GM23338 (cell line): ENCODE data around the gene DOLPP1. TPM values are rescaled to one million over a fixed set of nuclear protein-coding genes. Genes with fewer than 3 reads are reported as not detected.

Experiments used
- ATAC-seq: fragments of 200-7000 bp; cut with Tn5 transposase; 3 replicates; pipeline ENCODE4 v1.9.1; 2020
- DNase-seq: peaks from one replicate; pipeline ENCODE4 v3.0.0-alpha.2; 2015; ENCODE audit warnings: low spot score
- H2AFZ ChIP-seq: fragments of 200-600 bp; sonication (generic); 2 replicates; pipeline ENCODE4 v1.8.0; 2016; ENCODE audit warnings: antibody characterized with exemption, mild to moderate bottlenecking, moderate library complexity
- H3F3A ChIP-seq: fragments of 200-600 bp; sonication (generic); replicated peaks from 2 replicates; pipeline ENCODE4 v1.8.0; 2017; ENCODE audit warnings: antibody characterized with exemption, mixed run types, low read depth
- H3K27ac ChIP-seq: fragments of 200-600 bp; sonication (generic); 2 replicates; pipeline ENCODE4 v1.6.1; 2016; ENCODE audit warnings: low read depth
- H3K27me3 ChIP-seq: fragments of 200-600 bp; sonication (generic); 2 replicates; pipeline ENCODE4 v1.8.0; 2016; ENCODE audit warnings: mild to moderate bottlenecking, mixed run types, moderate library complexity; ENCODE audit not compliant: insufficient read depth
- H3K36me3 ChIP-seq: fragments of 200-600 bp; sonication (generic); 2 replicates; pipeline ENCODE4 v1.8.0; 2016; ENCODE audit warnings: mild to moderate bottlenecking; ENCODE audit not compliant: insufficient read depth
- H3K4me1 ChIP-seq: fragments of 200-600 bp; sonication (generic); 2 replicates; pipeline ENCODE4 v1.8.0; 2016; ENCODE audit warnings: mild to moderate bottlenecking, moderate library complexity; ENCODE audit not compliant: insufficient read depth
- H3K4me2 ChIP-seq: fragments of 200-600 bp; sonication (generic); 2 replicates; pipeline ENCODE4 v1.7.1; 2017; ENCODE audit warnings: mixed run types
- H3K4me3 ChIP-seq: fragments of 200-600 bp; sonication (generic); 2 replicates; pipeline ENCODE4 v1.6.1; 2016; ENCODE audit warnings: mixed run types
- H3K79me2 ChIP-seq: fragments of 200-600 bp; sonication (generic); replicated peaks from 2 replicates; pipeline ENCODE4 v1.8.0; 2017; ENCODE audit warnings: mild to moderate bottlenecking; ENCODE audit not compliant: insufficient read depth
- H3K9me2 ChIP-seq: fragments of 200-600 bp; sonication (generic); 2 replicates; pipeline ENCODE4 v1.8.0; 2017; ENCODE audit not compliant: insufficient read depth
- H4K20me1 ChIP-seq: fragments of 200-600 bp; sonication (generic); replicated peaks from 2 replicates; pipeline ENCODE4 v1.8.0; 2017; ENCODE audit warnings: mild to moderate bottlenecking; ENCODE audit not compliant: insufficient read depth
- H3K27ac Mint-ChIP-seq: 2 replicates; pipeline ENCODE4 v1.8.0; 2020; ENCODE audit warnings: inconsistent platforms, mild to moderate bottlenecking, moderate library complexity, mixed read lengths
- H3K27me3 Mint-ChIP-seq: 3 replicates; pipeline ENCODE4 v1.8.0; 2022; ENCODE audit warnings: low read depth, mild to moderate bottlenecking, moderate library complexity, mixed read lengths, inconsistent platforms; ENCODE audit not compliant: insufficient read depth, poor library complexity
- H3K36me3 Mint-ChIP-seq: 3 replicates; pipeline ENCODE4 v1.8.0; 2021; ENCODE audit warnings: low read depth, mild to moderate bottlenecking, inconsistent platforms, moderate library complexity, mixed read lengths
- H3K4me1 Mint-ChIP-seq: 3 replicates; pipeline ENCODE4 v1.8.0; 2020; ENCODE audit warnings: mild to moderate bottlenecking, inconsistent platforms, mixed read lengths
- H3K4me3 Mint-ChIP-seq: 3 replicates; pipeline ENCODE4 v1.8.0; 2021; ENCODE audit warnings: moderate library complexity, mild to moderate bottlenecking, inconsistent platforms, mixed read lengths
- H3K9me3 Mint-ChIP-seq: 3 replicates; pipeline ENCODE4 v1.8.0; 2020; ENCODE audit warnings: moderate library complexity, mild to moderate bottlenecking, inconsistent platforms, mixed read lengths
- CREB1 ChIP-seq: fragments of 250-450 bp; sonication (Bioruptor Pico); IDR thresholded peaks from 2 replicates; pipeline ENCODE4 v1.5.0; 2020; ENCODE audit warnings: low read depth, mild to moderate bottlenecking, moderate library complexity
- EZH2 ChIP-seq: fragments of 200-600 bp; sonication (generic); IDR thresholded peaks from one replicate; pipeline ENCODE4 v1.8.0; 2017; ENCODE audit warnings: antibody characterized with exemption, mild to moderate bottlenecking, low read depth; ENCODE audit not compliant: unreplicated experiment
- EZH2phosphoT487 ChIP-seq: fragments of 200-600 bp; sonication (generic); IDR thresholded peaks from one replicate; pipeline ENCODE4 v1.8.1; 2018; ENCODE audit warnings: antibody characterized with exemption; ENCODE audit not compliant: unreplicated experiment
- JUNB ChIP-seq: IDR thresholded peaks from one replicate; pipeline ENCODE4 v1.6.1; 2016; ENCODE audit warnings: antibody characterized with exemption; ENCODE audit not compliant: unreplicated experiment
- NANOG ChIP-seq: IDR thresholded peaks from 2 replicates; pipeline ENCODE4 v1.6.1; 2016; ENCODE audit warnings: antibody characterized with exemption, borderline replicate concordance
- POLR2AphosphoS5 ChIP-seq: IDR thresholded peaks from 2 replicates; pipeline ENCODE4 v1.6.1; 2016; ENCODE audit warnings: antibody characterized with exemption, low read depth
- STAT1 ChIP-seq: IDR thresholded peaks from one replicate; pipeline ENCODE4 v1.6.1; 2016; ENCODE audit warnings: antibody characterized with exemption; ENCODE audit not compliant: unreplicated experiment
- ZNF114 ChIP-seq: fragments of 250-450 bp; sonication (Bioruptor Pico); IDR thresholded peaks from 2 replicates; pipeline ENCODE4 v1.5.0; 2020; ENCODE audit warnings: mild to moderate bottlenecking, moderate library complexity
- ZNF331 ChIP-seq: fragments of 250-450 bp; sonication (Bioruptor Pico); IDR thresholded peaks from 2 replicates; pipeline ENCODE4 v1.5.0; 2020; ENCODE audit warnings: low read depth, mild to moderate bottlenecking, moderate library complexity
- polyA plus RNA-seq: library from polyadenylated mRNA; unstranded; fragments of >200 nt; fragmentation: Nextera tagmentation; extraction: Ambion mirVana; gene quantifications from 2 replicates; pipeline ENCODE4 v1.2.1, GENCODE V29; 2016
- total RNA-seq: library from RNA; depleted of rRNA; stranded (reverse); fragments of >200 nt; shearing (Covaris generic); gene quantifications from 2 replicates; pipeline ENCODE4 v1.2.3, GENCODE V29; 2014
- TF ChIP-seq, protein P1 (sequence below): IDR thresholded peaks from 2 replicates; pipeline ENCODE4 v1.6.1; 2016; ENCODE audit warnings: antibody characterized with exemption
- TF ChIP-seq, protein P2 (sequence below): IDR thresholded peaks from one replicate; pipeline ENCODE4 v1.6.1; 2018; ENCODE audit warnings: antibody characterized with exemption; ENCODE audit not compliant: unreplicated experiment
- TF ChIP-seq, protein P3 (sequence below), 2 experiments: fragments of 200-600 bp in 1 of 2; sonication (generic) in 1 of 2; conservative IDR thresholded peaks; 2 replicates each; pipeline versions ENCODE4 v1.5.1 to v1.6.1; 2016 to 2017; ENCODE audit warnings: antibody characterized with exemption in 2 of 2, low read depth in 2 of 2, mild to moderate bottlenecking in 2 of 2, moderate library complexity in 1 of 2
- TF ChIP-seq, protein P4 (sequence below): fragments of 250-450 bp; sonication (Bioruptor Pico); IDR thresholded peaks from 2 replicates; pipeline ENCODE4 v1.5.0; 2020; ENCODE audit warnings: mild to moderate bottlenecking, moderate library complexity

The DOLPP1 gene
- total and polyA plus RNA-seq, 2 experiments from 2014 or later = 23.3 to 31.9 TPM

DNA sequence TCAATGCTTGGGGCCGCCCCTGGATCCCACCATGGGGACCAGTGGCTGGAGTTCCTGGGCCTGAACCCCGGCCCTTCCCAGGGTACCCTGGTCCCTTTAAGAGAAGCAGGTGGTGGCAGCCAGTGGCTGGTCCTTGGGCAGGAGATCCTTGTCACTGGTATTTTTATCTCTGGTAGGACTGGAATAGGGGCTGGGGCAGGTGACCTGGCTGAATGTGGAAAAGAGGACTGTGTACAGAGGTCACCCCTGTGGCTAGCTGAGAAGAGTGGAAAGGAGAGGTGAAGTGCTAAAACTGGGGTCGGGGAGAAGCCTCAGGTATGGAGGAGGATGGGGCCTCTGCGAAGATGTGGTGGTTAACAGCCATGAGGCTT is 22.7 kb downstream of the DOLPP1 start:
- DNase-seq (no peak), ATAC-seq (no peak)
- Histone ChIP-seq H3K9me2 (no peaks in the 10 kb centered on the region), H4K20me1 (no peaks in the 10 kb centered on the region), H3F3A (no peaks in the 10 kb centered on the region), H3K36me3 (no peaks in the 10 kb centered on the region), H2AFZ (no peak overlapping the region), H3K4me2 (no peak overlapping the region), H3K79me2 (no peaks in the 10 kb centered on the region), H3K4me1 (peaks cover 4% of the 10 kb centered on the region; the same call in 1 of the 2 replicates), H3K27me3 (no peaks in the 10 kb centered on the region), H3K4me3 (no peak overlapping the region), H3K27ac (no peak overlapping the region)
- H3K36me3 Mint-ChIP-seq = no peaks in the 10 kb centered on the region; the same call in 2 of the 3 replicates
- H3K9me3 Mint-ChIP-seq = no peaks in the 10 kb centered on the region
- no peak overlapping the region for H3K4me3 Mint-ChIP-seq
- peaks cover 4% of the 10 kb centered on the region; the same call in 2 of the 3 replicates for H3K4me1 Mint-ChIP-seq
- no peak for TF ChIP-seq NANOG
- TF ChIP-seq, protein P1, sequence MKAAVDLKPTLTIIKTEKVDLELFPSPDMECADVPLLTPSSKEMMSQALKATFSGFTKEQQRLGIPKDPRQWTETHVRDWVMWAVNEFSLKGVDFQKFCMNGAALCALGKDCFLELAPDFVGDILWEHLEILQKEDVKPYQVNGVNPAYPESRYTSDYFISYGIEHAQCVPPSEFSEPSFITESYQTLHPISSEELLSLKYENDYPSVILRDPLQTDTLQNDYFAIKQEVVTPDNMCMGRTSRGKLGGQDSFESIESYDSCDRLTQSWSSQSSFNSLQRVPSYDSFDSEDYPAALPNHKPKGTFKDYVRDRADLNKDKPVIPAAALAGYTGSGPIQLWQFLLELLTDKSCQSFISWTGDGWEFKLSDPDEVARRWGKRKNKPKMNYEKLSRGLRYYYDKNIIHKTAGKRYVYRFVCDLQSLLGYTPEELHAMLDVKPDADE = no peak
- no peak for TF ChIP-seq EZH2
- no peak for TF ChIP-seq ZNF331 (CRISPR knock-in tag)
- no peak for TF ChIP-seq ZNF114 (CRISPR knock-in tag)
- no peak for TF ChIP-seq CREB1 (CRISPR knock-in tag)
- TF ChIP-seq, protein P2, sequence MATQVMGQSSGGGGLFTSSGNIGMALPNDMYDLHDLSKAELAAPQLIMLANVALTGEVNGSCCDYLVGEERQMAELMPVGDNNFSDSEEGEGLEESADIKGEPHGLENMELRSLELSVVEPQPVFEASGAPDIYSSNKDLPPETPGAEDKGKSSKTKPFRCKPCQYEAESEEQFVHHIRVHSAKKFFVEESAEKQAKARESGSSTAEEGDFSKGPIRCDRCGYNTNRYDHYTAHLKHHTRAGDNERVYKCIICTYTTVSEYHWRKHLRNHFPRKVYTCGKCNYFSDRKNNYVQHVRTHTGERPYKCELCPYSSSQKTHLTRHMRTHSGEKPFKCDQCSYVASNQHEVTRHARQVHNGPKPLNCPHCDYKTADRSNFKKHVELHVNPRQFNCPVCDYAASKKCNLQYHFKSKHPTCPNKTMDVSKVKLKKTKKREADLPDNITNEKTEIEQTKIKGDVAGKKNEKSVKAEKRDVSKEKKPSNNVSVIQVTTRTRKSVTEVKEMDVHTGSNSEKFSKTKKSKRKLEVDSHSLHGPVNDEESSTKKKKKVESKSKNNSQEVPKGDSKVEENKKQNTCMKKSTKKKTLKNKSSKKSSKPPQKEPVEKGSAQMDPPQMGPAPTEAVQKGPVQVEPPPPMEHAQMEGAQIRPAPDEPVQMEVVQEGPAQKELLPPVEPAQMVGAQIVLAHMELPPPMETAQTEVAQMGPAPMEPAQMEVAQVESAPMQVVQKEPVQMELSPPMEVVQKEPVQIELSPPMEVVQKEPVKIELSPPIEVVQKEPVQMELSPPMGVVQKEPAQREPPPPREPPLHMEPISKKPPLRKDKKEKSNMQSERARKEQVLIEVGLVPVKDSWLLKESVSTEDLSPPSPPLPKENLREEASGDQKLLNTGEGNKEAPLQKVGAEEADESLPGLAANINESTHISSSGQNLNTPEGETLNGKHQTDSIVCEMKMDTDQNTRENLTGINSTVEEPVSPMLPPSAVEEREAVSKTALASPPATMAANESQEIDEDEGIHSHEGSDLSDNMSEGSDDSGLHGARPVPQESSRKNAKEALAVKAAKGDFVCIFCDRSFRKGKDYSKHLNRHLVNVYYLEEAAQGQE = no peak
- TF ChIP-seq JUNB = no peak
- no peak for TF ChIP-seq EZH2phosphoT487
- TF ChIP-seq, protein P3, sequence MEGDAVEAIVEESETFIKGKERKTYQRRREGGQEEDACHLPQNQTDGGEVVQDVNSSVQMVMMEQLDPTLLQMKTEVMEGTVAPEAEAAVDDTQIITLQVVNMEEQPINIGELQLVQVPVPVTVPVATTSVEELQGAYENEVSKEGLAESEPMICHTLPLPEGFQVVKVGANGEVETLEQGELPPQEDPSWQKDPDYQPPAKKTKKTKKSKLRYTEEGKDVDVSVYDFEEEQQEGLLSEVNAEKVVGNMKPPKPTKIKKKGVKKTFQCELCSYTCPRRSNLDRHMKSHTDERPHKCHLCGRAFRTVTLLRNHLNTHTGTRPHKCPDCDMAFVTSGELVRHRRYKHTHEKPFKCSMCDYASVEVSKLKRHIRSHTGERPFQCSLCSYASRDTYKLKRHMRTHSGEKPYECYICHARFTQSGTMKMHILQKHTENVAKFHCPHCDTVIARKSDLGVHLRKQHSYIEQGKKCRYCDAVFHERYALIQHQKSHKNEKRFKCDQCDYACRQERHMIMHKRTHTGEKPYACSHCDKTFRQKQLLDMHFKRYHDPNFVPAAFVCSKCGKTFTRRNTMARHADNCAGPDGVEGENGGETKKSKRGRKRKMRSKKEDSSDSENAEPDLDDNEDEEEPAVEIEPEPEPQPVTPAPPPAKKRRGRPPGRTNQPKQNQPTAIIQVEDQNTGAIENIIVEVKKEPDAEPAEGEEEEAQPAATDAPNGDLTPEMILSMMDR (conservative IDR thresholded peaks at IDR 0.05; ENCODE audit: low read depth in 2 of 2) = no peak
- no peak for TF ChIP-seq POLR2AphosphoS5
- no peak for TF ChIP-seq STAT1
- TF ChIP-seq, protein P4, sequence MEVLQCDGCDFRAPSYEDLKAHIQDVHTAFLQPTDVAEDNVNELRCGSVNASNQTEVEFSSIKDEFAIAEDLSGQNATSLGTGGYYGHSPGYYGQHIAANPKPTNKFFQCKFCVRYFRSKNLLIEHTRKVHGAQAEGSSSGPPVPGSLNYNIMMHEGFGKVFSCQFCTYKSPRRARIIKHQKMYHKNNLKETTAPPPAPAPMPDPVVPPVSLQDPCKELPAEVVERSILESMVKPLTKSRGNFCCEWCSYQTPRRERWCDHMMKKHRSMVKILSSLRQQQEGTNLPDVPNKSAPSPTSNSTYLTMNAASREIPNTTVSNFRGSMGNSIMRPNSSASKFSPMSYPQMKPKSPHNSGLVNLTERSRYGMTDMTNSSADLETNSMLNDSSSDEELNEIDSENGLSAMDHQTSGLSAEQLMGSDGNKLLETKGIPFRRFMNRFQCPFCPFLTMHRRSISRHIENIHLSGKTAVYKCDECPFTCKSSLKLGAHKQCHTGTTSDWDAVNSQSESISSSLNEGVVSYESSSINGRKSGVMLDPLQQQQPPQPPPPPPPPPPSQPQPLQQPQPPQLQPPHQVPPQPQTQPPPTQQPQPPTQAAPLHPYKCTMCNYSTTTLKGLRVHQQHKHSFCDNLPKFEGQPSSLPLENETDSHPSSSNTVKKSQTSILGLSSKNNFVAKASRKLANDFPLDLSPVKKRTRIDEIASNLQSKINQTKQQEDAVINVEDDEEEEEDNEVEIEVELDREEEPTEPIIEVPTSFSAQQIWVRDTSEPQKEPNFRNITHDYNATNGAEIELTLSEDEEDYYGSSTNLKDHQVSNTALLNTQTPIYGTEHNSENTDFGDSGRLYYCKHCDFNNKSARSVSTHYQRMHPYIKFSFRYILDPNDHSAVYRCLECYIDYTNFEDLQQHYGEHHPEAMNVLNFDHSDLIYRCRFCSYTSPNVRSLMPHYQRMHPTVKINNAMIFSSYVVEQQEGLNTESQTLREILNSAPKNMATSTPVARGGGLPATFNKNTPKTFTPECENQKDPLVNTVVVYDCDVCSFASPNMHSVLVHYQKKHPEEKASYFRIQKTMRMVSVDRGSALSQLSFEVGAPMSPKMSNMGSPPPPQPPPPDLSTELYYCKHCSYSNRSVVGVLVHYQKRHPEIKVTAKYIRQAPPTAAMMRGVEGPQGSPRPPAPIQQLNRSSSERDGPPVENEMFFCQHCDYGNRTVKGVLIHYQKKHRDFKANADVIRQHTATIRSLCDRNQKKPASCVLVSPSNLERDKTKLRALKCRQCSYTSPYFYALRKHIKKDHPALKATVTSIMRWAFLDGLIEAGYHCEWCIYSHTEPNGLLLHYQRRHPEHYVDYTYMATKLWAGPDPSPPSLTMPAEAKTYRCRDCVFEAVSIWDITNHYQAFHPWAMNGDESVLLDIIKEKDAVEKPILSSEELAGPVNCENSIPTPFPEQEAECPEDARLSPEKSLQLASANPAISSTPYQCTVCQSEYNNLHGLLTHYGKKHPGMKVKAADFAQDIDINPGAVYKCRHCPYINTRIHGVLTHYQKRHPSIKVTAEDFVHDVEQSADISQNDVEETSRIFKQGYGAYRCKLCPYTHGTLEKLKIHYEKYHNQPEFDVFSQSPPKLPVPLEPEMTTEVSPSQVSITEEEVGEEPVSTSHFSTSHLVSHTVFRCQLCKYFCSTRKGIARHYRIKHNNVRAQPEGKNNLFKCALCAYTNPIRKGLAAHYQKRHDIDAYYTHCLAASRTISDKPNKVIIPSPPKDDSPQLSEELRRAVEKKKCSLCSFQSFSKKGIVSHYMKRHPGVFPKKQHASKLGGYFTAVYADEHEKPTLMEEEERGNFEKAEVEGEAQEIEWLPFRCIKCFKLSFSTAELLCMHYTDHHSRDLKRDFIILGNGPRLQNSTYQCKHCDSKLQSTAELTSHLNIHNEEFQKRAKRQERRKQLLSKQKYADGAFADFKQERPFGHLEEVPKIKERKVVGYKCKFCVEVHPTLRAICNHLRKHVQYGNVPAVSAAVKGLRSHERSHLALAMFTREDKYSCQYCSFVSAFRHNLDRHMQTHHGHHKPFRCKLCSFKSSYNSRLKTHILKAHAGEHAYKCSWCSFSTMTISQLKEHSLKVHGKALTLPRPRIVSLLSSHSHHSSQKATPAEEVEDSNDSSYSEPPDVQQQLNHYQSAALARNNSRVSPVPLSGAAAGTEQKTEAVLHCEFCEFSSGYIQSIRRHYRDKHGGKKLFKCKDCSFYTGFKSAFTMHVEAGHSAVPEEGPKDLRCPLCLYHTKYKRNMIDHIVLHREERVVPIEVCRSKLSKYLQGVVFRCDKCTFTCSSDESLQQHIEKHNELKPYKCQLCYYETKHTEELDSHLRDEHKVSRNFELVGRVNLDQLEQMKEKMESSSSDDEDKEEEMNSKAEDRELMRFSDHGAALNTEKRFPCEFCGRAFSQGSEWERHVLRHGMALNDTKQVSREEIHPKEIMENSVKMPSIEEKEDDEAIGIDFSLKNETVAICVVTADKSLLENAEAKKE = no peak
- no peak overlapping the region; the same call in 1 of the 2 replicates for H3K27ac Mint-ChIP-seq
- peaks cover 13% of the 10 kb centered on the region for H3K27me3 Mint-ChIP-seq
